NCI-H524 treated with DMSO at 0.1 percent for 48 hours (cell line): ENCODE data around the gene DGKQ.

Experiments
- DNase-seq: peaks from one replicate; lab custom pipeline; 2025; lab: John Stamatoyannopoulos, UW

DGKQ gene, protein sequence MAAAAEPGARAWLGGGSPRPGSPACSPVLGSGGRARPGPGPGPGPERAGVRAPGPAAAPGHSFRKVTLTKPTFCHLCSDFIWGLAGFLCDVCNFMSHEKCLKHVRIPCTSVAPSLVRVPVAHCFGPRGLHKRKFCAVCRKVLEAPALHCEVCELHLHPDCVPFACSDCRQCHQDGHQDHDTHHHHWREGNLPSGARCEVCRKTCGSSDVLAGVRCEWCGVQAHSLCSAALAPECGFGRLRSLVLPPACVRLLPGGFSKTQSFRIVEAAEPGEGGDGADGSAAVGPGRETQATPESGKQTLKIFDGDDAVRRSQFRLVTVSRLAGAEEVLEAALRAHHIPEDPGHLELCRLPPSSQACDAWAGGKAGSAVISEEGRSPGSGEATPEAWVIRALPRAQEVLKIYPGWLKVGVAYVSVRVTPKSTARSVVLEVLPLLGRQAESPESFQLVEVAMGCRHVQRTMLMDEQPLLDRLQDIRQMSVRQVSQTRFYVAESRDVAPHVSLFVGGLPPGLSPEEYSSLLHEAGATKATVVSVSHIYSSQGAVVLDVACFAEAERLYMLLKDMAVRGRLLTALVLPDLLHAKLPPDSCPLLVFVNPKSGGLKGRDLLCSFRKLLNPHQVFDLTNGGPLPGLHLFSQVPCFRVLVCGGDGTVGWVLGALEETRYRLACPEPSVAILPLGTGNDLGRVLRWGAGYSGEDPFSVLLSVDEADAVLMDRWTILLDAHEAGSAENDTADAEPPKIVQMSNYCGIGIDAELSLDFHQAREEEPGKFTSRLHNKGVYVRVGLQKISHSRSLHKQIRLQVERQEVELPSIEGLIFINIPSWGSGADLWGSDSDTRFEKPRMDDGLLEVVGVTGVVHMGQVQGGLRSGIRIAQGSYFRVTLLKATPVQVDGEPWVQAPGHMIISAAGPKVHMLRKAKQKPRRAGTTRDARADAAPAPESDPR

GRCh38 chr4:973431-974397, at the start of gene DGKQ:
Gene DGKQ, minus strand, starts transcription at chr4:973569. Its CDS starts 87 bp downstream, at chr4:973482.
- DNase-seq, result no peak

DNA sequence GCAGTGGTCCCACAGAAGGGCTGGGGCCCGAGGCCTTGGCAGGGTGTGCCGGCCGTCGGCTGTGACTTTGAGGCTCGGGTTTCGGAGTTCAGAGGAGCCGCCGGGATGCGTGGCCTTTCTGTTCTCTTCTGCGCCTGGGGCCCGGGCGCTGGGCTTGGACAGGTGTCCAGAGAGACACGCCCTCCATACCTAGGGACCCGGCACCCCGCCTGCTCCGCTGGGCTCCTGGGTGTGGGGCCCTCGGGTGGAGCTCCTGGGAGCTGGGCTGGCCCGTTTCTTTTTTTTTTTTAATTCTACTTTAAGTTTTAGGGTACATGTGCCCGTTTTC, 49.3 kb upstream of the DGKQ start:
- no peak for DNase-seq

GRCh38 chr4:1022051-1022738, 48.8 kb upstream of the DGKQ start:
- DNase-seq, result no peak

- no peak for DNase-seq
Measured at GRCh38 chr4:1021386-1022050, 48.1 kb upstream of the DGKQ start.

GRCh38 chr4:1019729-1020470, 46.5 kb upstream of the DGKQ start:
- no peak for DNase-seq

DNA sequence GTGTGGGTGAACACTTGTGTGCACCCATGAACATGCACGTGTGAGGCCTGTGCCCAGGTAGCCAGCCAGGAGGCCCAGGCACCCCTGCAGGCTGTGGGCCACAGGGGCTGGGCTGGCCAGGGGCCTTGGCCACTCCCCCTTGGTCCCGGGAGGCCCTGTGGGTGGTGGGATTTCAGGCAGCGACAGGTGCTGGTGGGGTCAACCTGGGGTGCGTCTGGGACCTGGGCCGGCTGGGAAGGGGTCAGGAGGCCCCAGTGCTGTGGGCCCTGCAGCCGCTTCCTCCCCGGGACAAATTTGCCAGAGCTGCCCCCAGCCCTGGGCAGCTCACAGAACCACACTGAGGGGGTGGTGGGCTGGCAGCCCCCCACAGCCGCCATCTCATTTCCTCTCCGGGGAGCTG, 46.0 kb upstream of the DGKQ start:
- DNase-seq, result no peak

DNA sequence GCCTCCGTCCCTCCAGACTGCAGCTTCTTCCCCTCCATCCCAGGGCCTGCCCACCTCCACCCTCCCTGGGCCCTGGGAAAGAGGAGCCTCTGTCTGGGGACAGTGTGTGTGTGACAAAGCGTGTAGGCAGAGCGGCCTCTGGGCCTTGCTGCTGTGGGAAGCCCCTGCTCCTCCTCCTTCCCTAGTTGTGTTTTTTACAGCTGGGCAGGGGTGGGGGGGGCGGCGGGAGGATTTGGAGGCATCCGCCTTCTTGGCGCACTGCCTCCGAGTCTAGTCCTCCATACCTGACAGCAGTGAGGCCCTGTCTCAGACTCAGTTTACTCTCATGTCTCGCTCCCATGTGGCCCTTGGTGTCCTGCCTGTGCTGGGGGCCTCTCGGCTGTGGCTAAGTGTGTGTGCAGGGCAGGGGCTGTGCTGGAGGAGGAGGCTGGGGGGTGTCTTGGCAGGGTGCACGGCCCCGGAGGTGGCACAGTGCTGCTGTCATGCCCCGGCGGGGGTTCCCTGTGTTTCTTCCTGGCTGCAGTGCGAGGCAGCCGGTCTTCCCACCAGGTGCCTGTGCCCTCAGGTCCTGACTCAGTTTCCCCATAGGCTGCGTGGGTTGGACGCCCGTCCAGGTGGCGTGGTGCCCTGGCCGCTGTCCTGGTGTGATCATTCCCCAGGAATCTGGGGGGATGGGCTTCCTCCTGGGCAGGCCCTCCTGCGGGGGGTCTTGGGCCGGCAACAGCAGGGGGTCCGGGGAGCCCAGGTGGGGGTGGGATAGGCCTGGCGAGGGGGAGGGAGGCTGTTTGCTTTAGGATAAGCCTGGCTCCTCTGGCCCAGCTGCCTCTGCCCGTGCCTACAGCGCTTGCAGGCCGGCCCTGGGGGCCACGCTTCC, 45.0 kb upstream of the DGKQ start:
- DNase-seq, result no peak

DNA sequence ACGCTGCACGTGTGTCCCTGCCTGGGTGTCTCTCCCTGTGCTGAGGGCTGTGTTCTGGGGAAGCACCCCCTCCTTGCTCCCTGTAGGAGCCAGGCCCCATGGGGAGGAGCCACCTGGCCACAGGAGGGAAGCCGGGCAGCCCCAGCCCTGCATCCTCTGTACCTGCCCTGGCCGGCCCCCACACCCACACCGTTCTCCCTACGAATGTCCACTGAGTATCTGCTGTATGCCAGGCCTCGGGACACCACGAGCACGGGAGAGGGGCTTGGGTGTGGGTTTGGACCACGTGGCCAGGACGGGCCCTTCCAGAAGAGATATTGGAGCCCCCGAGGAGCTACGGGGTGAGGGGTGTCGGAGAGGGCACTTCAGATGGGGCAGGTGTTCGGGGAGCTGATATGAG, 44.3 kb upstream of the DGKQ start:
- no peak for DNase-seq

DNA sequence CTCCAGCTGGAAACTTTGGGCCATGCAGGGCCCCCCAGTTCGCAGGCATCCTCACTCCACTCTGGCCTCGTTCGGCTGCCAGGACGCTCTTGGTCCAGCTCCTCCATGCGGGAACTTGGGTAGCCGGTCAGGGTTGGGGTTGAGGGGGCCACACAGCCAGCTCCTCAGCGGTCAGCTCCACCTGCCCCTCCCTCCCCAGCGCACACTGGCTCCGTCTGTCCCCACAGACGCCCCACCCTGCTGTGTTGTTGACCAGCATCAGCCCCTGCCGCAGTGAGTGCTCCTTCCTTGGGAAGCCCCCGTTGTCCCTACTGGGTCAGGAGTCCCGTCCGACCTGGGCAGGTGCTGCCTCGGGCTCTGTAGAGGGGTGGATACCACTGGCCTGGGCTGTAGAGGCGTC, 43.8 kb upstream of the DGKQ start:
- DNase-seq, result no peak

DNA sequence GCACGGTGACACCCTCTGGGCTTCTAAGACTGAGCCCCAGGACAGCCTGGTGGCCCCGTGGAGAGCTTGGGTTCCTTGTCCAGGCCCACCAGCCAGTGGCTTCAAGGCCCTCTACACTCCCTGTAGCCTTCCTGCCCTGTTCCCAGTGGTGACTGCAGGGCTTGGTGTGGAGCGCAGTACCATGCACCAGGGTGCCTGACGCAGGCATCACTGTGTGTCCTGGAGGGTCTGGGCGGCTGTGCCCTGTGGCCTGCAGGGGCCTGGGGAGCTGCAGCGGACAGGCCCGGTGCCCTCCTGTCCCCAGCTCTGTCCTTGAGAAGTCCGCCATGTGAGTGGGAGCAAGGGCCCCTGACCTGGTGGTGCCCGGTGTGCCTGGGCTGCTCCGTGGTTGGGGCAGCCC, 42.4 kb upstream of the DGKQ start:
- no peak for DNase-seq

DNA sequence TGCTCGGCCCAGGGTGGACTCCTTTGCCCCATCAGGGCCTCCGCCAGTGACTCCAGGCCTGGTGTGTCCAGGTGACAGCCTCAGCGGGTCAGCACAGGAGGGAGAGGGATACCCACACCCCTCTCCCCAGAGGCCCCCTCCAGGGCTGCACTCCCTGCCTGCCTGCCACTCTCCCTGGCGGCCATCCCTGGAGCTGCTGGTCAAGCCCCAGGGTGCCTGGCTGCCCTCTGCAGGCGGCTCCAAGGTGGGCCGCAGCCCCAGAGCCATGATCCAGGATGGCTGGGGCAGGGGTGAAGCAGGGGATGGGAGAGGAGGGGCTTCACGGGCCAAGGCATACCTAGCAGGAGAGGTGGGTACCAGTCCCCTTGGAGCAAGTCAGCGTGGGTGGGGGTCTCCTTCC, 41.8 kb upstream of the DGKQ start:
- no peak for DNase-seq

GRCh38 chr4:1014291-1015167, 41.2 kb upstream of the DGKQ start:
- no peak for DNase-seq

GRCh38 chr4:1013225-1014073, 40.1 kb upstream of the DGKQ start:
- no peak for DNase-seq

DNA sequence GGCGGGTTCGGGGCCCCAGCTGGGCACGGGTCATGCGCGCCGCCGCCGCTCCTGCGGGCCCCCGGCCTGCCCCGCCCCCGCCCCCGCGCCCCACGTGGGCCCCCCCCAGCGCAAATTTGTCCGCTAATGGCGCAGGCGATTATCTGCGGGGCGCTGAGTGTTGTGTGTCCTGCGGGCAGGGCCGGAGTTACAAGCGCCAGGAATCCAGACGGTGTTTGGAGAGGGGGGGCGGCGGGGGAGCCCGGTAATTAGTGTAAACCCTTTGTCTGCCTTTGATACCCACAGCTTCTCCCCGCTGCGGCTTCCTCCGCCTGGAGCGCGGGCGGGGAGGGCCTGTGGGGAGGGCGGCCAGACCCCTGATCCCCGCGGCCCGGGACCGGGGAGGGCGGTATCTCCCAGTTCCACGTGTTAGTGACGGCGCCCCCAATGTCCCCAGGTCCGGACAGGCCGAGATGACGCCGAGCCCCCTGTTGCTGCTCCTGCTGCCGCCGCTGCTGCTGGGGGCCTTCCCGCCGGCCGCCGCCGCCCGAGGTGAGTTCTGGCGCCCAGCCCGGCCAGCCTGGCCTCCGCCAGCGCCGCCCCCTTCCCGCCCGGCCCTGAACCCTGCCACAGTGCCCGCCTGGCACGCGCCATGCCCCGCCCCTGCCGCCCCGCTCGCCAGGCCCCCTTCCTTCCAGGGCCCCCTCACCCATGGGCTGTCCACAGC, 38.8 kb upstream of the DGKQ start:
- DNase-seq, result peak; percentile 11

DNA sequence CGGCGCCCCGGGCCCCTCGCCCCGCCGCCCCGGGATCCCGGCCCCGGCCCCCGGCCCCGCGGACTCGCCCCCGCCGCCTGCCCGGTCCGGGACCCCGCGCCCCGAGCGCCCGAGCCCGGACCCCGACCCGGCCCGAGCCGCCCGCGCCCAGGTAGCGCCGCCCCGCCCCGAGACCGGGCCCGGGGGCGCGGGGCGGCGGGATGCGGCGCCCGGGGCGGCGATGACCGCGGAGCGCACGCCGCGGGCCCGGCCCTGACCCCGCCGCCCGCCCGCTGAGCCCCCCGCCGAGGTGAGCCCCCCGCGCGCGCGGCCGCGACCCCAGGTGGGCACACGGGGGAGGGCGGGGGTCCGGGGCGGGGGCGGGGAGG, 38.3 kb upstream of the DGKQ start:
- DNase-seq, result no peak

GRCh38 chr4:1011022-1011665, 37.8 kb upstream of the DGKQ start, which contains the start of gene FGFRL1:
Gene FGFRL1, plus strand, starts transcription at chr4:1011626. Its CDS starts 860 bp downstream, at chr4:1012486.
- DNase-seq, result no peak
